HG03139 (cell line): ENCODE results near the gene PPARD.
"Not testable (repeated sequence)": the region's sequence is repeated elsewhere in the genome, so short reads cannot be mapped to it uniquely, and the experiment has no call there.

ENCODE experiments used
- ATAC-seq: cut with Tn5 transposase; IDR thresholded peaks from one replicate; pipeline ENCODE4 v1.9.1; 2021; ENCODE audit not compliant: unreplicated experiment

The PPARD gene

DNA sequence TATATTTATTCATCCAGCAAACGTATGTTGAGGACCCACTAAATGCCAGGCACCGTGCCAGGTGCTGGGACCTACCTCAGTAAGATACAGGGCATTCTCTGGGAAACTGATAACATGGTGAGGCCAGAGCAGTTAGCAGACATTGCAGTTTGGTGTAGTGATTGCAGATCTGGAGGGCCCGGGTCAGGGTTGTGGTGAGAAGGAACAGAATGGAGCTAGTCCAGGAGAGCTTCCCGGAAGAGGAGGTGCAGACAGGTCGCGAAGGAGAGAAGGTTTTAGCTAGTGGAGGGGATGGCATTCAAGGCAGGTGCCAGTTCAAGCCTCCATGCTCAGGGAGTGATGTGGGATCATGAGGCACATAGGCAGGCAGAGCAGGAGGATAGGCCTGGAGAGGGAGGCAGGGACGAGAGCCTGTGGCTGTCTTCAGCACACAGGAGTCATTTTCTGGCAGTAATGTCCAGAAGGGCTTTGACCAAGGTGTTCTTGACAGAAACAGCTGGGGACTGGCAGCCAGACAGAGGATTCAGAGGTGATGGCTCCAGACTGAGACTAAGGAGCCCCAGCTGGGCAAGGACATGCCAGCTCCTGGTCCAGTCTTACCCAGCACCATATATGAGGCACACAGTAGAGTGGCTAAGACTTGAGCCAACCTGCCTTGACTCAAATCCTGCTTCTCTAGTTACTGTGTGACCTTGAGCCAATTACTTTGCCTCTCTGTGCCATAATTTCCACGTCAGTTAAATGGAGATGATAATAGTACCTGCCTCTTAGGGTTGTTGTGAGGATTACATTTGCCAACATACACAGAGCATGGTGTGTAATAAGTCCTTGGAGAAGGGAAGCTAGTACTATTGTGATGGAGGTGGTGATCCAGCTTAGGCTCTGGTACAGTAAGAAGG lies 61.4 kb downstream of the PPARD start:
- no peak for ATAC-seq

DNA sequence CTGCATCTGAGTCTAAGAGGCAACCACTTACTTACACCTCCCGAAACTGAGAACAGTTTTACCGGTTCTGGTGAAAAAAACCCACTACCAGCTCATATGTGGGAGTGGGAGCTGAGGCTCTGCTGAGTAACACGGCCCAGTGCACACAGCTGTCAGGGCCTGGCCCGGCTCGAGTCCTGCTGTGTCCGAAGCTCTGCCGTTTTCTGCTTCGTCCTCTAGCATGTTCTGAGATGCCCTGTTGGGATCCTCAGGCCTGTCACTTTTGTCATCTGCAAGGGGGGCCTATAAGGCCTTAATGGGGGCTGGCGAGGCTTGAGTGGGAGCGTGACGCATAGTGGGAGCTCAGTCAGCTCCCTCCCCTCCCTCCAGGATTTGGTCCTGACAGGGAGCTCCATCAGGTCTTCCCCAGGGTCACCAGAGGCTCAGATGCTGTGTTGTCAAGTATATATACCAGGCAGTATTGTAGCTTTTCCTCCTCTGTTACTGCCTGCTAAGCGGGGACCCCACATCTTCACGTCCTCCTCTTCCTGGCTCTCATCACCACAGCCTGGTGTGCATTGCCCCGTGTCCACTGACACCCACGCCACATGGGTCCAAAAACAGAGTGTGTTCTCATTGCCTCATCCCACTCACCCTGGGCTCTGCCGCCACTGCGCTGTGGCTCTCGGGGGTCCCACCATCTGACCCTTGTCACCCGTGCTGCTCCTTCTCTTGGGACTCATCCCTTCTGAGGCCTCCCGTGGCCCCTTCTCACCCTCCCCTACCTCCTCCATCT lies 64.5 kb downstream of the PPARD start:
- ATAC-seq: no peak

DNA sequence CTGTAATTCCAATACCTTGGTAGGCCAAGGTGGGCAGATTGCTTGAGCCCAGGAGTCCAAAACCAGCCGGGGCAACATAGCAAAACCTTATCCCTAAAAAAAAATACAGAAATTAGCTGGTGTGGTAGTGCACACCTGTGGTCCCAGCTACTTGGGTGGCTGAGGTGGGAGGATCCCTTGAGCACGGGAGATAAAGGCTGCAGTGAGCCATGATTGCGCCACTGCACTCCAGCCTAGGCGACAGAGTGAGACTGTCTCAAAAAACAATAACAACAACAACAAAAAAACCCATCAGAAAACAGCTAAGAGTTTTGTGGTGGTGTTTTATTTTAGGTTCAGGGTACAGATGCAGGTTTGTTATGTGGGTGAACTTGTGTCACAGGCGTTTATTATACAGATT lies 66.9 kb downstream of the PPARD start:
- ATAC-seq: no peak

DNA sequence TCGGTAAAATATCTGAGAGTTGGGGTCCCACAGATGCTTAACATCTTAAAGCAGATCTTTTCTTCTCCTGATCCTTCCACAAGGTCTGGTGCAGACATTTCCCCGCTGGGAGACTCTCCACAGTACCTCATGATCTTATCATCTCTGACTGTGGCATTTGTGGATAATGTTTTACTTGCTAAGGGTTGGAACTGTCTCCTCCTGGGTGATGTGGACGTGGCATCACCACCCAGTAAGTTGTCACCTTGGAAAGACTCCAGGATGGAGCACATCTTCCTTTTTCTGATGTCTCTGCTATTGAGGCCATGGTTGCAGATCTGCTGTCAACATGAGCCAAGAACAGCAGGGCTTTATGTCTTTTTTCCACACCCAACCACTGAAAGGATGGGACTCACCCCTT lies 67.8 kb downstream of the PPARD start:
- ATAC-seq: no peak

DNA sequence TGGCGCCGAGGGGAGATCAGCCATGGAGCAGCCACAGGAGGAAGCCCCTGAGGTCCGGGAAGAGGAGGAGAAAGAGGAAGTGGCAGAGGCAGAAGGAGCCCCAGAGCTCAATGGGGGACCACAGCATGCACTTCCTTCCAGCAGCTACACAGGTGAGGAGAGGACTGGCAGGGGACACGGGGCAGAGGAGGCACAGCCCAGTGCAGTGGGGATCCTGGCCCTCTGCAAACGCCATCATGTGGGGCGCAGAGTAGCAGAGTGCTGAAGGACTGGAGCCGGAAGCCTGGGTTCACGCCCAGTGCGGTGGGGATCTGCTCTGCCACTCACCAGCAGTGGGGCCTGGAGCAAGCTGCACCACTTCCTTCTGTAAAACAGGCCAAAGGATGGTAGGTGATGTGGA lies 68.7 kb downstream of the PPARD start:
- no peak for ATAC-seq

DNA sequence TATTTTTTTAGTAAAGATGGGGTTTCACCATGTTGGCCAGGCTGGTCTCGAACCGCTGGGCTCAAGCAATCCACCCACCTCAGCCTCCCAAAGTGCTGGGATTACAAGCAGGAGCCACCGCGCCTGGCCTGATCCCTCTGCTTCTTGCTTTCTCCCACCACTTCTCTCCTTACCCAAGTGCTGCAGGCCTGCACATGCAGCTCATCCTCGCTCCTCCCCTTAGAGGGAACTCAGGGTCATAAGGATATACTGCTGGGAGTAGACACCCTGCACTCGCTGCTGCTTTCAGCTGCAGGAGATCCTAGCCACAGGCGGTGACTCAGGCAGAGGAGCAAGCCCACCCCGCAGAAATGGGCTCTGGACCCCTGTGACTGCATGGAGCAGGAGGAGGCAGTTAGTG lies 69.7 kb downstream of the PPARD start:
- no peak for ATAC-seq

DNA sequence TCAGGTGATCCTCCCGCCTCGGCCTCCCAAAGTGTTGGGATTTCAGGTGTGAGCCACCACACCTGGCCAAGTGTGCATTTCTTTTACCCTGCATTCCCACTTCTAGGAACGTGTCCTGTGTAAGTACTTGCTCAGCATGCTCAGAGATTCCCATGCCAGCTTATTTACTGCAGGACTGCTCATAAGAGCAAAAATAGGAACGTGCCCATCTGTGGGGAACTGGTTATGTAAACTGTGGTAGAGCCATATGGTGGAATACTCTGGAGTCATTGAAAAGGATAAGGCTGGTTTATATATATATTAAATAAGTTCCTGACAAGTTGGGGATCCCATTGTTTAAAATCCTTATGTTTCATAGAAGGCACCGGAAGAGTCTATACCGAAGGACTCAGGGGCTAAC lies 71.6 kb downstream of the PPARD start:
- ATAC-seq: no peak

DNA sequence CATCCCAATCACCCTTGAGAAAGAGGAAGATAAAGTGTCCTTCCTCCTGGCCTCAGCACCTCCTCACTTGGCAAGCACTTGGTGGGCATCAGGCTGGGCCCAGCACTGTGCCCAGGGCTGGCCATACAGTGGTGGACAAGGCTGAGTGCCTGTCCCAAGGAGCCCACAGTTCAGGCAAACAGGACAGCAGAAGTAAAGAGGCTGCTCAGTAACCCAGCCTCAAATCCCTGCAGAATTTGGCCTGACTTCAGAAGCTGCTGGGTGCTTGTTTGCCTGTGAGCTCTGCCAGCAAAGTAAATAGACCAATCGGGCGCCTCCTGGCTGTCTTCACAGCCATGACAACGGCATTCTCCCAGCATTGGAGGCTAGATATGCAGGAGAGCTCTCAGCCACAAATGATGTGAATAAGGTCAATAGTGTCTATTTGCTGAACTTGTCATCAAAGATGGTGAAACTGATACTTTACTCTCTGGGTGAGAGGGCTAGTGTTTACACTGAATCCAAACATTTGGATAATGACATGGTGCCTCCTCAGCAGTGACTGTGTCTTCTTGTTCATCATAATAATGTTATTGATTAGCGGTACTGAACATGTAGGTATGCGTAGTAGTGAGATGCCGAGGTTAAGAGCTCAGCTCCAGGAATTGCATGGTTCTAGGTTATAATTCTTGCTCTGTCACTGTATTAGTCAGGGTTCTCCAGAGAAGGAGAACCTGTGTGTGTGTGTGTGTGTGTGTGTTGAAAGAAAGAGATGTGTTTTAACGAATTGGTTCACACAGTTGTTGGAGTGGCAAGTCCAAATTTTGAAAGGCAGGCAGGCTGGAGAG lies 72.9 kb downstream of the PPARD start:
- no peak for ATAC-seq

DNA sequence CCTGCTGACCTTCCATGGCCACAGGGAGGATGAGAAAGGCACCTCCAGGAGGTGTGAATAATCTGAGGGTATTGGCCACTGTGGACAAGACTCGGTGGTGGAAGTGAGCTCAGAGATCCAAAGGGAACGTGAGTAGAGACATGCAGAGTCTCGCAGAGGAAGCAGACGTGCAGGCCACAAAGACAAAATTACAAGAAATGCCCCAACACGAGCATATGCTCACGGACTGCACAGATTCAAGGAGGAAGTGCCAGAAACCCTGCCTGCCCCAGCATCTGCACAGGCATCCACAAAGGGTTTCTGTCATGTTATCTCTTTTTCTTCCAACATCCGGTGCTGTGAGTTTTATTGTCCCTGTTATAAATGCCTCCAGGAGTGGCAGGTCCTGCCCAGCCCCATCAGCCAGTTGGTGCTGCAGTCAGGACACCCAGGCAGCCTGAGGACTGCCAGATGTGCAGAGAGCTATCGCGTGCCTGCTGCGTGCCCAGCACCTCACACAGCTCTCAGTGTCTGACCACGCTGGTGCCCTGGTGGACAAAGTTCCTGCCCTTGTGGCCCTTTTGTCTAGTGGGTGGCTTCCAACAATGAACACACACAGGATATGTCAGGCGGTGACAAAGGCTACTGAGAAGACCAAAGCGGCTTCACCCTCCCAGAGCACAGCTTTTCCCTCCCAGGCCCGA lies 75.8 kb downstream of the PPARD start:
- no peak for ATAC-seq

DNA sequence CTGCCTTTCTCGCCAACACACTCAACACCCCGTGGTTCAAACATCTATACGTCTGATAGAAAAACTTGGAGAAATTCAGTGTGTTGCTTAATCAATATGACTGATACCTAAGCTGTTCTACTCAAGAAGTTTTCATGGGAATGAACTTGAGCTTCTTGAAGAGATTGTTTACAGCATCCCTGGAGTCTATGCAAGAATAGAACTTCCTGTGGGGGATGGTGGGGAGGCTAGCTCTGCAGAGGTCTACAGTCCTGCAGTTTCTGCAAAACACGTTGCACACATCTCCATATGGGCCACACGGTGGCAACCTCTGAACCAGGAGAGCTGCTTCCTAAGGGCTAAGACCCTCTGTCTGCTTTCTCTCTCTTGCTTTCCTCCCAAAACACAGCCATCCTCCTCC lies 77.1 kb downstream of the PPARD start:
- no peak for ATAC-seq

DNA sequence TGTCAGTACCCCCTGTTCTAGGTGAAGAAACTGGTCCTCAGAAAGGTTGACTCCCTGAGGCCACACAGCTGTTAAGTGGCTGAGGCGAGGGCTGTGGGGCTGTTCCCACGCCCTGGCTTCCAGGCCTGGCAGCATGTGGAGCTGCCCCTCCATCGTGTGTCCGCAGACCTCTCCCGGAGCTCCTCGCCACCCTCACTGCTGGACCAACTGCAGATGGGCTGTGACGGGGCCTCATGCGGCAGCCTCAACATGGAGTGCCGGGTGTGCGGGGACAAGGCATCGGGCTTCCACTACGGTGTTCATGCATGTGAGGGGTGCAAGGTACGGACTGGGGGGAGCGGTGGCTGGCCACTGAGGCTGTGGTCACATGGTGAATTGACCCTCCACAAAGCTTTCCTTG lies 77.6 kb downstream of the PPARD start:
- ATAC-seq: no peak

DNA sequence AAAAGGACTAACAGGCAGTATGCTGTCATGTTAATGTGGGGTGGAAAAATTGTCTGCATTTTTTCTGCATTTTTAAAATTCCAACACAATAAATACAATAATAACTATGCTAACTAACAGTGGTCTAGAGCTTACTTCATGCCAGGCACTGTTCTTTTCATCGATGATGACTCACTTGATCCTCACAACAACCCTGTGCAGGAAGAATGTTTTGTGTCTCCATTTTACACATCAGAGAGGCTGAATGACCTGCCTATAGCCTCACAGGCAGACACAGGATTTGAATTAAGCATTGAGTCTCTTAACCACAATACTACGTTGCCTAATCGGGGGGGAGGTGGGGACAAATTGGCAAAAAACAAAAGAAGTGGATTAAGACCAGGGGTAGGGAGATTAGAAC lies 82.9 kb downstream of the PPARD start:
- ATAC-seq: no peak

DNA sequence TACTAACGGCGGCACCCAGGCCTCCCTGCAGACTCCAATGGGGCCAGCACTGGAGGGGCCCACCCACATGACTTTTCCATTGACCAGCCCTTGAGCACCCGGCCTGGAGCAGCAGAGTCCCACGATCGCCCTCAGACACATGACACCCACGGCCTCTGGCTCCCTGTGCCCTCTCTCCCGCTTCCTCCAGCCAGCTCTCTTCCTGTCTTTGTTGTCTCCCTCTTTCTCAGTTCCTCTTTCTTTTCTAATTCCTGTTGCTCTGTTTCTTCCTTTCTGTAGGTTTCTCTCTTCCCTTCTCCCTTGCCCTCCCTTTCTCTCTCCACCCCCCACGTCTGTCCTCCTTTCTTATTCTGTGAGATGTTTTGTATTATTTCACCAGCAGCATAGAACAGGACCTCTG lies 83.7 kb downstream of the PPARD start:
- no peak for ATAC-seq

DNA sequence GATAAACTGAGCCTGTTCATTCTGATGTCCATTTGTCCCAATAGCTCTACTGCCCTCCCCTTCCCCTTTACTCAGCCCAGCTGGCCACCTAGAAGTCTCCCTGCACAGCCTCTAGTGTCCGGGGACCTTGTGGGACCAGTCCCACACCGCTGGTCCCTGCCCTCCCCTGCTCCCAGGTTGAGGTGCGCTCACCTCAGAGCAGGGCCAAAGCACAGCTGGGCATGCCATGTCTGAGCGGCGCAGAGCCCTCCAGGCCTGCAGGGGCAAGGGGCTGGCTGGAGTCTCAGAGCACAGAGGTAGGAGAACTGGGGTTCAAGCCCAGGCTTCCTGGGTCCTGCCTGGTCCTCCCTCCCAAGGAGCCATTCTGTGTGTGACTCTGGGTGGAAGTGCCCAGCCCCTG lies 85.1 kb downstream of the PPARD start:
- ATAC-seq: no peak

DNA sequence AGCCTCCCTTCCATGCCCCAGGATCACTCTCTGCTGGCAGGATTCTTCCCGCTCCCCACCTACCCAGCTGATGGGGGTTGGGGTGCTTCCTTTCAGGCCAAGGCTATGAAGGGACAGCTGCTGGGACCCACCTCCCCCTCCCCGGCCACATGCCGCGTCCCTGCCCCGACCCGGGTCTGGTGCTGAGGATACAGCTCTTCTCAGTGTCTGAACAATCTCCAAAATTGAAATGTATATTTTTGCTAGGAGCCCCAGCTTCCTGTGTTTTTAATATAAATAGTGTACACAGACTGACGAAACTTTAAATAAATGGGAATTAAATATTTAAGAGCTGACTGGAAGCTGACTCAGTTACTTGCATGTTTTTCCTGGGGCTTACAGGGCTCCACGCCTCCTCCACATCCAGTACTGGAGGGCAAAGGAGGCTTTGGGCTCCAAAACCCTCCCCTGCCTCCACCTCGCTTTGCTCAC lies 85.5 kb downstream of the PPARD start:
- no peak for ATAC-seq

DNA sequence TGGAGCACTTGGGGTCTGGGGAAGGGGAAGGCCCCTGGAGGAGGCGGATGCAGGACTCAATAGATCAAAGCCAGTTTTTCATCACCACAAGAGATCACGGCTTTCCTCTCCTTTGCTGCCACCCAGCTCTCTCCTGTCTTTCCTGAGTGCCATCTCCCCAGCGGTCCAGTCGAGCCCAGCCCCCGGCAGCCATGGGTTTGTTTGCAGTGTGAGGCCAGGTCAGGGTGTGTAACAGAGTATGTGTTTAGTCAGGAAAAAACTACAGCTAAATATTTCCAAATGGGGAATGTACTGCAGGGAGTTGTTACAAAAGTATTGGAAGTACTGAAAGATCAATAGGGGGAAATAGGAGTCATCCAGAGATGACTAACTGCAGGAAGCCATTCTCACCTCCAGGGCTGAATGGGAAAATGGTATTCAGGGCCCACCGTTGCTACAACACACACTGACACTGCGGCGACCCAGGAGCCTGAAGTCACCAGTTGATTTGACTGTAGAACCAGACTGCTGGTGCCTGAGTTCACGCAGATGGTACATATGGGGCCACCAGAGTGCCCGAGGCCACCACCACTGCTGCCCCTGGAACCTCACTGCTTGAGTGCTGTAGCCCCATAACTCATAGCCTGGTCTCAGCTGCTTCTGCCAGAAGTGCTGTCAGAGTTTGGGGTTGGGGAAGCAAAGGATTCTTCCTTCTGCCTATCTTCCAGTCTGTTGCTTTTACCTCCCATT lies 86.2 kb downstream of the PPARD start:
- ATAC-seq: no peak

DNA sequence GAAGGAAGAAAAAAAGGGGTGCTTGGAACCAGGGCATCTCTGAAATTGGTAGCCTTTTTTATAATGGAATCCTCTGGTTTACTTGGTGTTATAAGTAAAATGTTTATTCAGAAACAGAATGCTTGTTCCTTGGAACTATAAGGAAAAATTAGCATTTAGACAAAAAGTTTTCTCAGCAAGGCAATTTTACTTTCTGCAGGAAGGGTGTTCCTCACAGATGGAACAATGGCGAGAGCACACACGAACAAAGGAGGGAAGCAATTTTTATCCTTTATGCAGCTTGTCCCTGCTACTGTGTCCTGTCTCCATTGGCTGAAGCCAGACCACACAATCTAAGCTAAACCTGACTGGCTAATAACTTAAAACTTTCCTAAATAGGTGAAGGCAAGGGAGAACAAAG lies 87.1 kb downstream of the PPARD start:
- no peak for ATAC-seq

DNA sequence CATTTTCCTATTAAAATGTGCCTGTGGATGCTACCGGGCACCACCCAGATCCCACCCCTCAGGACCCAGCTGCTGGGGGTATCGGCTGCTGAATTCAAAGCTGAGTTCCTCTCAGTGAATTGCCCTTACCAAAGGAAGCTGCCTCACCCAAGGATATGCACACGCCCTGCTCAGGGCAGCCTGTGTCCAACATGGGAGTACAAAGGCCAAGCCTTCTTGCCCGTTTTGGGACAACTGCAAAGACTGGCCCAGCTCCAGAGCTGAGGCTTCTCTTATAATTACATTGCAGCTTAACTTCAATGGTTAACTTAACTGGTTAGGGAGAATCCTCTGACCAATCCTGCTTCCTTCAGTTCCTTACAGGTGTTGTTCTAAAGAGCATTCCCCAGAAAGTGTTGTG lies 89.9 kb downstream of the PPARD start:
- no peak for ATAC-seq

DNA sequence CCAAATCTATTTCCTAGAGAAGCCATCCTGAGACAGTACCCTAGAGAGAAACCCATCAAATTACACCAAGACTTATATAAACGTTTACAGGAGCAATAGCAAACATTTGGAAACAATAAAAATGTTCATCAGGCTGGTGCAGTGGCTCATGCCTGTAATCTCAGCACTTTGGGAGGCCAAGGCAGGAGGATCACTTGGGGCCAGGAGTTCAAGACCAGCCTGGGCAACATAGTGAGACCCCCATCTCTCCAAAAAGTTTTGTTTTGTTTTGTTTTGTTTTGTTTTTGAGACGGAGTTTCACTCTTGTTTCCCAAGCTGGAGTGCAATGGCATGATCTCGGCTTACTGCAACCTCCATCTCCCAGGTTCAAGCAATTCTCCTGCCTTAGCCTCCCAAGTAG lies 90.3 kb downstream of the PPARD start:
- not testable (repeated sequence) for ATAC-seq
